Kidney (tissue), 14 donors: ENCODE measurements around the gene MARF1. TPM values are rescaled to one million over a fixed set of nuclear protein-coding genes. Genes with fewer than 3 reads are reported as not detected.
A peak's percentile ranks its signal among the peaks of the same experiment; 100 is the strongest.

ENCODE experiments used
- DNase-seq, 5 donors: peaks; one replicate each; pipeline ENCODE4 v3.0.0-alpha.2; 2013 to 2020
- FAIRE-seq: peaks from 2 replicates; lab custom pipeline; 2012; peaks lifted over from hg19 to GRCh38; lab: Jason Lieb, UNC
- H3K27ac ChIP-seq, 2 donors: one replicate each; pipeline ENCODE4 v1.7.0; 2013; ENCODE audit warnings: low read depth in 2 of 2, low read length in 2 of 2, inconsistent platforms in 1 of 2
- H3K27me3 ChIP-seq: one replicate; pipeline ENCODE4 v1.7.1; 2013; ENCODE audit warnings: low read length, inconsistent platforms; ENCODE audit not compliant: control insufficient read depth, insufficient read depth
- H3K36me3 ChIP-seq, 3 donors: one replicate each; pipeline versions ENCODE4 v1.7.0 to v1.7.1; 2013; ENCODE audit warnings: low read length in 3 of 3, control low read depth in 1 of 3, inconsistent platforms in 1 of 3; ENCODE audit not compliant: insufficient read depth in 3 of 3, control insufficient read depth in 2 of 3
- H3K4me1 ChIP-seq, 3 donors: one replicate each; pipeline versions ENCODE4 v1.7.0 to v1.7.1; 2013; ENCODE audit warnings: low read length in 3 of 3, inconsistent platforms in 1 of 3, low read depth in 1 of 3; ENCODE audit not compliant: control insufficient read depth in 2 of 3, insufficient read depth in 2 of 3
- H3K4me3 ChIP-seq, 3 donors: one replicate each; pipeline versions ENCODE4 v1.7.0 to v1.8.1; 2013; ENCODE audit warnings: low read length in 3 of 3, control low read depth in 1 of 3, inconsistent platforms in 1 of 3
- H3K9ac ChIP-seq, 3 donors: one replicate each; pipeline versions ENCODE4 v1.7.0 to v1.7.1; 2013; ENCODE audit warnings: low read length in 3 of 3, control low read depth in 1 of 3, inconsistent platforms in 1 of 3
- H3K9me3 ChIP-seq, 3 donors: one replicate each; pipeline versions ENCODE4 v1.7.0 to v1.7.1; 2013; ENCODE audit warnings: low read length in 3 of 3, control low read depth in 1 of 3, inconsistent platforms in 1 of 3; ENCODE audit not compliant: control insufficient read depth in 2 of 3, insufficient read depth in 1 of 3
- intact Hi-C: fragments of 100-400 bp; cut with DNase I; formaldehyde crosslinking; loops from one replicate; pipeline ENCODE4 v1.11.1; 2022
- polyA plus RNA-seq: library from polyadenylated mRNA; stranded (reverse); fragments of 350-450 nt; fragmentation: Illumina TruSeq; extraction: RNeasy Lipid Tissue Mini Kit (QIAGEN cat#74804); gene quantifications from one replicate; pipeline ENCODE4 v1.2.3, GENCODE V29; 2014; ENCODE audit warnings: low read depth, low replicate concordance; ENCODE audit not compliant: insufficient read depth
- total RNA-seq: library from RNA; stranded (reverse); fragmentation: NEBNext Ultra II Directional; extraction: Animal tissue kit (Norgen Biotek cat#: 25700); gene quantifications from one replicate; pipeline ENCODE4 v1.2.1, GENCODE V29; 2021
- TF ChIP-seq, protein P1 (sequence below): IDR thresholded peaks from 3 replicates; pipeline ENCODE4 v1.5.1; 2012; ENCODE audit warnings: mild to moderate bottlenecking, moderate library complexity, borderline replicate concordance; ENCODE audit not compliant: insufficient read depth; ENCODE audit errors: extremely low read depth
- donor health status: control.
- donor health status: control.
- donor health status: control.
- donor health status: control.
- donor health status: control.
- donor health status: DM: yes; HTN: yes; CAD: no.
- donor health status: Normal renal cell carcinoma (clear cell type).

Gene MARF1
- total and polyA plus RNA-seq, 2 donors from 2014 or later = 17.5 to 80.7 TPM

DNA sequence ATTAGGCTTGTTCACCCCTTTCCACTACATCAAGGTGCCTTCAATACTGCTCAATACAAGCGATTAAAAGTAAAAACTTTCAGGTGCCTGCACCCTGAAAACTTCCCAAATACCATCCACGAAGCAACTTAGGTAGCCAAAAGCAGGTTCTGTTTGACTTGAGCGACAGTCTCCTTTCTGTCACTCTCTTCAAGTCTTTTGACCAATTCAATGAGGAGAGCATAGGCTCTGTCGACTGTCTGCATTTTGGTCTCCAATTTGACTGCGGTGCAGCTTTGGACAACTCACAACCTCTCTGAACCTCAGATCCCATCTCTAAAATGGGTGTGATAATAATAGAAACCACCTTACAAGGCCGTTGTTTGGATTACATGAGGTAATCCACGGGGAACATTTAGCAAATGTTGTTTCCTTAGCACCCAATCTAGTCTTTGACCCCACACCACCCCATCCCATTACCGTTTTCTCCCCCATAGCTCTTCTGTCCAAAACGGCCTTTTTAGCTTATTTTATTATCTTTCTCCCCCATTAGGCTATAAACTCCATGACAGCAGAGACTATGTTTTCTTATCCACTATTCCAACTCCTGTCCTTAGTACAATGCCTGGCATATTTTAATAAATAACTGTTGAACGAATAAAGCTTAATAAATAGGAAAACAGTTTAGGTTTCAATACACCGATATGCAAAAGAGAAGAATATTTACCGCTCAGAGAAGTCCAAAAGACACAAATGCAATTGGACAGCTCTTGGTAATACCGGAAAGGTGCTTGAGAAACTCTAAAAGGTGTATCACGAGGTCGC, 999 bp downstream of the MARF1 start:
- no peak for FAIRE-seq
- Histone ChIP-seq H3K36me3 (peaks cover 10 to 22% (median 11%) of the 10 kb centered on the region in 3 donors), H3K4me1 (peaks cover 5 to 13% (median 10%) of the 10 kb centered on the region in 3 donors), H3K9me3 (no peaks in the 10 kb centered on the region), H3K9ac (peak overlapping the region; percentile 37 to 90 (median 78)), H3K27me3 (no peaks in the 10 kb centered on the region), H3K4me3 (peak overlapping the region; percentile 84 to 93 (median 90)), H3K27ac (peak overlapping the region; percentile 85 to 90)
- intact Hi-C loops = no loop called here
- no peak for DNase-seq
- TF ChIP-seq, protein P1, sequence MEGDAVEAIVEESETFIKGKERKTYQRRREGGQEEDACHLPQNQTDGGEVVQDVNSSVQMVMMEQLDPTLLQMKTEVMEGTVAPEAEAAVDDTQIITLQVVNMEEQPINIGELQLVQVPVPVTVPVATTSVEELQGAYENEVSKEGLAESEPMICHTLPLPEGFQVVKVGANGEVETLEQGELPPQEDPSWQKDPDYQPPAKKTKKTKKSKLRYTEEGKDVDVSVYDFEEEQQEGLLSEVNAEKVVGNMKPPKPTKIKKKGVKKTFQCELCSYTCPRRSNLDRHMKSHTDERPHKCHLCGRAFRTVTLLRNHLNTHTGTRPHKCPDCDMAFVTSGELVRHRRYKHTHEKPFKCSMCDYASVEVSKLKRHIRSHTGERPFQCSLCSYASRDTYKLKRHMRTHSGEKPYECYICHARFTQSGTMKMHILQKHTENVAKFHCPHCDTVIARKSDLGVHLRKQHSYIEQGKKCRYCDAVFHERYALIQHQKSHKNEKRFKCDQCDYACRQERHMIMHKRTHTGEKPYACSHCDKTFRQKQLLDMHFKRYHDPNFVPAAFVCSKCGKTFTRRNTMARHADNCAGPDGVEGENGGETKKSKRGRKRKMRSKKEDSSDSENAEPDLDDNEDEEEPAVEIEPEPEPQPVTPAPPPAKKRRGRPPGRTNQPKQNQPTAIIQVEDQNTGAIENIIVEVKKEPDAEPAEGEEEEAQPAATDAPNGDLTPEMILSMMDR = no peak

DNA sequence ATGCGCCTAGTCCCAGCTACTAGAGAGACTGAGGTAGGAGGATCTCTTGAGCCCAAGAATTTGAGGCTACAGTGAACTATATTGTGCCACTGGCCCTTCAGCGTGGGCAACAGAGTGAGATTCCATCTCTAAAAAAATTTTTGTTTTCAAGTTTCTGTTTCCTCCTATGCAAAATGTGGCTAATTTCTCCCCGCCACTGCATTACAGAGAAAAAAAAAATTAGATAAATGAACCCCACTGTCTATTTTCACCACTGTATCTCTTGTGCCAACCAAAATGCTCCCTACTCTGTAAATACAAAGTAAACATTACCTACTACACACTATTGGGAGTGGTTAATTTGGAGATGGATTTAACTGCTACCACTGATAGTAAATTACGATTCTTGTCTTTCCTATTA, 2.0 kb downstream of the MARF1 start:
- TF ChIP-seq, protein P1 = no peak
- FAIRE-seq = no peak
- Histone ChIP-seq H3K27ac (no peak overlapping the region), H3K27me3 (no peaks in the 10 kb centered on the region), H3K4me1 (peaks cover 5 to 13% (median 10%) of the 10 kb centered on the region in 3 donors), H3K4me3 (no peak overlapping the region), H3K9ac (no peak overlapping the region), H3K9me3 (no peaks in the 10 kb centered on the region), H3K36me3 (peaks cover 10 to 31% (median 14%) of the 10 kb centered on the region in 3 donors)
- DNase-seq = no peak
- intact Hi-C loops = no loop called here

DNA sequence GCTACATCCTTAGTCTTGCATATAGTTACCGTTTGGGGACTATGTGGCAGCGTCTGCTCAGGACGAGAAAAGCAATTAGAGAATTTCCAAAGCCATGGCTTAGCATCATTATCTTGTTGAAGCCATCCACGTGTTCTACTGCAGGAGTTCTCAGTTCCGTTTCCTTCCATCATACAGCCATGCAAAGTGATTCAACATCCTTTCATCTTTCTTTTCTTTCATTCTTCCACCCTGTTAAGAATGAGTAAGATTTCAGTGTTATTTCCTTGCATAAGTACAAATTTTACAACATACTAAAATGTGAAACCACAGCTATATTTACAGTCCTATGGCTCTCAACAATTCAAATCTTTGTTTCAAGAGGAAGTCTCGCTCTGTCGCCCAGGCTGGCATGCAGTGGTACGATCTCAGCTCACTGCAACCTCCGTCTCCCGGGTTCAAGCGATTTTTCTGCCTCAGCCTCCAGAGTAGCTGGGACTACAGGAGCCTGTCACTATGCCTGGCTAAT, 3.8 kb downstream of the MARF1 start:
- FAIRE-seq (no peak), DNase-seq (no peak)
- Histone ChIP-seq H3K9ac (no peak overlapping the region), H3K27ac (no peak overlapping the region), H3K9me3 (no peaks in the 10 kb centered on the region), H3K4me1 (peaks cover 5 to 13% (median 10%) of the 10 kb centered on the region in 3 donors), H3K36me3 (peaks cover 21 to 50% (median 23%) of the 10 kb centered on the region in 3 donors), H3K27me3 (no peaks in the 10 kb centered on the region), H3K4me3 (no peak overlapping the region)
- intact Hi-C loops = no loop called here
- TF ChIP-seq, protein P1 = no peak
